Smooth muscle cell (in vitro differentiated cells): Measurements from ENCODE around the gene ST8SIA2. TPM values are rescaled to one million over a fixed set of nuclear protein-coding genes. Genes with fewer than 3 reads are reported as not detected.

Source experiments
- DNase-seq: peaks from one replicate; lab custom pipeline; 2025; ENCODE audit not compliant: unreplicated experiment; lab: John Stamatoyannopoulos, UW
- H2AFZ ChIP-seq: fragments of 200-600 bp; sonication (generic); 2 replicates; pipeline ENCODE4 v1.6.0; 2016; ENCODE audit warnings: antibody characterized with exemption, low read depth, mild to moderate bottlenecking
- H3F3A ChIP-seq: fragments of 200-600 bp; sonication (generic); 2 replicates; pipeline ENCODE4 v1.6.0; 2017; ENCODE audit warnings: antibody characterized with exemption, low read depth
- H3K27ac ChIP-seq: fragments of 200-600 bp; sonication (generic); 2 replicates; pipeline ENCODE4 v1.5.1; 2016; ENCODE audit warnings: low read depth, mild to moderate bottlenecking
- H3K27me3 ChIP-seq: fragments of 200-600 bp; sonication (generic); 2 replicates; pipeline ENCODE4 v1.6.1; 2016; ENCODE audit warnings: low read depth, mild to moderate bottlenecking
- H3K36me3 ChIP-seq: fragments of 200-600 bp; sonication (generic); 2 replicates; pipeline ENCODE4 v1.5.1; 2016; ENCODE audit warnings: low read depth
- H3K4me1 ChIP-seq: fragments of 200-600 bp; sonication (generic); 2 replicates; pipeline ENCODE4 v1.5.1; 2016; ENCODE audit warnings: low read depth
- H3K4me2 ChIP-seq: fragments of 200-600 bp; sonication (generic); 2 replicates; pipeline ENCODE4 v1.6.0; 2016; ENCODE audit warnings: mild to moderate bottlenecking
- H3K4me3 ChIP-seq: fragments of 200-600 bp; sonication (generic); 2 replicates; pipeline ENCODE4 v1.5.1; 2016; ENCODE audit warnings: mild to moderate bottlenecking
- H3K79me2 ChIP-seq: fragments of 200-600 bp; sonication (generic); 2 replicates; pipeline ENCODE4 v1.6.0; 2016; ENCODE audit warnings: low read depth, mild to moderate bottlenecking
- H3K9ac ChIP-seq: fragments of 200-600 bp; sonication (generic); 2 replicates; pipeline ENCODE4 v1.6.0; 2016; ENCODE audit warnings: low read depth
- H3K9me3 ChIP-seq: fragments of 200-600 bp; sonication (generic); replicated peaks from 2 replicates; pipeline ENCODE4 v1.5.1; 2016; ENCODE audit warnings: low read depth
- H4K20me1 ChIP-seq: fragments of 200-600 bp; sonication (generic); 2 replicates; pipeline ENCODE4 v1.6.0; 2016; ENCODE audit warnings: low read depth
- CTCF ChIP-seq: fragments of 200-600 bp; sonication (generic); IDR thresholded peaks from 2 replicates; pipeline ENCODE4 v1.5.1; 2017; ENCODE audit warnings: borderline replicate concordance, mild to moderate bottlenecking, antibody characterized with exemption; ENCODE audit not compliant: insufficient read depth, poor library complexity, severe bottlenecking
- WGBS: methylation state at CpG from one replicate; pipeline ENCODE4 v1.1.7; 2016; ENCODE audit warnings: low lambda C conversion rate; 5-methylcytosine and 5-hydroxymethylcytosine counted together
- polyA plus RNA-seq: library from polyadenylated mRNA; unstranded; fragments of >200 nt; fragmentation: Nextera tagmentation; extraction: Ambion mirVana; gene quantifications from 2 replicates; pipeline ENCODE4 v1.2.1, GENCODE V29; 2016
- total RNA-seq: library from RNA; depleted of rRNA; stranded (reverse); fragments of >200 nt; gene quantifications from 2 replicates; pipeline ENCODE4 v1.2.3, GENCODE V29; 2014

The ST8SIA2 gene
- total and polyA plus RNA-seq, 2 experiments from 2014 or later = 2.2 to 2.7 TPM

DNA sequence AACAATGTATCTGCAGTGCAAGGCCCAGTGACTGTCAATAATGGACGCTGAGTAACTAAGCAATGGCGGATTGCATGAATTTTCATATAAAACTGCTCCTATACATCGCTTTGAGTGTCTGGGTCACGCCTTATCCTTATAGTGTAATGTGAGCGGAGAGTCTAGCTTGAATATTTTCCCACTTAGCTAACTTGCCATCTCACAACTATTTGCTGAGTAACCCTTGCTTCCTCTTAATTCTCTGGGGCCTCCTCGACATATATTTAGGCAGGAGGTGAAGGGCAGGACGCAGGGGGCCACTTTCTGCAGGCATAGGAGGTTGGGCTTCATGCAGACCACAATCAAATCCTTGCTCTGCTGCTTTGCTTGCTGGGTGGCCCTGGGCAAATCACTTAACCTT lies 24.0 kb downstream of the ST8SIA2 start:
- H3K4me2 ChIP-seq = no peak overlapping the region
- no peaks in the 10 kb centered on the region for H4K20me1 ChIP-seq
- H3K36me3 ChIP-seq = no peaks in the 10 kb centered on the region
- H3K9me3 ChIP-seq = no peaks in the 10 kb centered on the region
- no peak for DNase-seq
- WGBS = 68% methylated on average over 7 of the region's 7 CpGs
- H3K4me3 ChIP-seq = no peak overlapping the region
- peaks cover 10% of the 10 kb centered on the region for H3K4me1 ChIP-seq
- no peaks in the 10 kb centered on the region for H3K27me3 ChIP-seq
- H3K79me2 ChIP-seq = no peaks in the 10 kb centered on the region
- H3K27ac ChIP-seq = no peak overlapping the region
- H3K9ac ChIP-seq = no peak overlapping the region
- no peak overlapping the region for H2AFZ ChIP-seq
- no peak for TF ChIP-seq CTCF
- no peaks in the 10 kb centered on the region for H3F3A ChIP-seq

DNA sequence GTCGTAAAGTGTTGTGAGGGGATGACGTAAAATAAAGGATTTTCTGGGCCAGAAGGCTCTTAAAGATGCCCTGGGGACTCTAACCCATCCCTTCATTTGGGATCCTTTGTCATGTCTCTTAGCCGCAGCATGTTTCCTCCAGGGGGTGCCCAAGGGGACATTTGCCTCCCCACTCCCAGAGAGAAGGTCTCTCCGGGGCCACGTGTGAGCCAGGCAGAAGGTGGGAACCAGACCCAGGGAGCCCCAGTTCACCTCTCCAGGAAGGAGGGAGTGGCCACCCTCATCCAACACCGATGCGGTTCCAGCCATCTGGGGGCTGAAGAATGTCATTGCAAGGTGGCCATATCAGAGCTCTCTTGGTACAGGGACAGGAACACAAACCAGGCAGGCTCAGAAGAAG lies 25.2 kb downstream of the ST8SIA2 start:
- Histone ChIP-seq H3K4me2 (no peak overlapping the region), H3K79me2 (no peaks in the 10 kb centered on the region), H3K9ac (no peak overlapping the region), H3K9me3 (no peaks in the 10 kb centered on the region), H3K4me3 (no peak overlapping the region), H4K20me1 (no peaks in the 10 kb centered on the region), H2AFZ (no peak overlapping the region), H3K27me3 (no peaks in the 10 kb centered on the region), H3K36me3 (no peaks in the 10 kb centered on the region), H3F3A (no peaks in the 10 kb centered on the region), H3K4me1 (peaks cover 4% of the 10 kb centered on the region), H3K27ac (no peak overlapping the region)
- no peak for DNase-seq
- 86% methylated on average over 7 of the region's 7 CpGs for WGBS
- TF ChIP-seq CTCF = no peak

GRCh38 chr15:92421976-92422375 lies 28.3 kb downstream of the ST8SIA2 start:
- DNase-seq = no peak
- Histone ChIP-seq H3K9ac (no peak overlapping the region), H3F3A (no peaks in the 10 kb centered on the region), H3K27ac (no peak overlapping the region), H3K4me1 (no peaks in the 10 kb centered on the region), H3K4me3 (no peak overlapping the region), H2AFZ (no peak overlapping the region), H3K4me2 (no peak overlapping the region), H3K36me3 (no peaks in the 10 kb centered on the region), H3K79me2 (no peaks in the 10 kb centered on the region), H3K27me3 (no peaks in the 10 kb centered on the region), H4K20me1 (no peaks in the 10 kb centered on the region), H3K9me3 (no peaks in the 10 kb centered on the region)
- TF ChIP-seq CTCF = no peak
- 38% methylated on average over 1 of the region's 1 CpG for WGBS

- H3K79me2 ChIP-seq = no peaks in the 10 kb centered on the region
- TF ChIP-seq CTCF = no peak
Observed at GRCh38 chr15:92425578-92426225, 32.0 kb downstream of the ST8SIA2 start.

More at GRCh38 chr15:92425578-92426225, 32.0 kb downstream of the ST8SIA2 start:
- H3K27me3 ChIP-seq = no peaks in the 10 kb centered on the region
- no peak overlapping the region for H3K4me2 ChIP-seq
- no peak overlapping the region for H3K27ac ChIP-seq
- no peak for DNase-seq
- H3K4me3 ChIP-seq = no peak overlapping the region
- 74% methylated on average over 12 of the region's 12 CpGs for WGBS
- H3K4me1 ChIP-seq = peaks cover 10% of the 10 kb centered on the region
- no peaks in the 10 kb centered on the region for H3K9me3 ChIP-seq
- H4K20me1 ChIP-seq = no peaks in the 10 kb centered on the region
- no peaks in the 10 kb centered on the region for H3F3A ChIP-seq
- no peak overlapping the region for H2AFZ ChIP-seq
- H3K36me3 ChIP-seq = no peaks in the 10 kb centered on the region
- H3K9ac ChIP-seq = no peak overlapping the region
